Measurements from ENCODE around the gene ACSBG1.

- TF ChIP-seq, protein P1, sequence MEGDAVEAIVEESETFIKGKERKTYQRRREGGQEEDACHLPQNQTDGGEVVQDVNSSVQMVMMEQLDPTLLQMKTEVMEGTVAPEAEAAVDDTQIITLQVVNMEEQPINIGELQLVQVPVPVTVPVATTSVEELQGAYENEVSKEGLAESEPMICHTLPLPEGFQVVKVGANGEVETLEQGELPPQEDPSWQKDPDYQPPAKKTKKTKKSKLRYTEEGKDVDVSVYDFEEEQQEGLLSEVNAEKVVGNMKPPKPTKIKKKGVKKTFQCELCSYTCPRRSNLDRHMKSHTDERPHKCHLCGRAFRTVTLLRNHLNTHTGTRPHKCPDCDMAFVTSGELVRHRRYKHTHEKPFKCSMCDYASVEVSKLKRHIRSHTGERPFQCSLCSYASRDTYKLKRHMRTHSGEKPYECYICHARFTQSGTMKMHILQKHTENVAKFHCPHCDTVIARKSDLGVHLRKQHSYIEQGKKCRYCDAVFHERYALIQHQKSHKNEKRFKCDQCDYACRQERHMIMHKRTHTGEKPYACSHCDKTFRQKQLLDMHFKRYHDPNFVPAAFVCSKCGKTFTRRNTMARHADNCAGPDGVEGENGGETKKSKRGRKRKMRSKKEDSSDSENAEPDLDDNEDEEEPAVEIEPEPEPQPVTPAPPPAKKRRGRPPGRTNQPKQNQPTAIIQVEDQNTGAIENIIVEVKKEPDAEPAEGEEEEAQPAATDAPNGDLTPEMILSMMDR (IDR thresholded peaks at IDR 0.05): no peak
- no peak for TF ChIP-seq EP300 (IDR thresholded peaks at IDR 0.05)
- TF ChIP-seq POLR2A (IDR thresholded peaks at IDR 0.05): no peak
These were observed 21.7 kb upstream of the ACSBG1 start for GRCh38 chr15:78256044-78256437.
